GM12872 (cell line): ENCODE measurements around the gene EXT2.

Source experiments
- CTCF ChIP-seq: IDR thresholded peaks from 3 replicates; pipeline ENCODE4 v1.5.1; 2011; ENCODE audit warnings: low read depth, mild to moderate bottlenecking, low read length, moderate library complexity; ENCODE audit not compliant: insufficient read depth

Gene EXT2

GRCh38 chr11:44228379-44228778 lies 132.9 kb downstream of the EXT2 start:
- TF ChIP-seq CTCF, result no peak

- TF ChIP-seq CTCF, result no peak
Observed at GRCh38 chr11:44229098-44229497, 133.6 kb downstream of the EXT2 start.

GRCh38 chr11:44229624-44230023 lies 134.1 kb downstream of the EXT2 start:
- no peak for TF ChIP-seq CTCF

- TF ChIP-seq CTCF, result no peak
Observed at GRCh38 chr11:44235765-44236201, 140.3 kb downstream of the EXT2 start.

- no peak for TF ChIP-seq CTCF
Observed at GRCh38 chr11:44236296-44236695, 140.8 kb downstream of the EXT2 start.

- no peak for TF ChIP-seq CTCF
Observed at GRCh38 chr11:44237156-44237555, 141.7 kb downstream of the EXT2 start.

GRCh38 chr11:44241851-44242250 lies 146.4 kb downstream of the EXT2 start:
- TF ChIP-seq CTCF, result no peak

- TF ChIP-seq CTCF, result no peak
Observed at GRCh38 chr11:44243086-44243485, 147.6 kb downstream of the EXT2 start.
